HepG2 (cell line): Measurements from ENCODE around the gene C2orf92. TPM values are rescaled to one million over a fixed set of nuclear protein-coding genes. Genes with fewer than 3 reads are reported as not detected.
A peak's percentile ranks its signal among the peaks of the same experiment; 100 is the strongest.

Experiments
- ATAC-seq: fragments of 200-7000 bp; cut with Tn5 transposase; 3 replicates; pipeline ENCODE4 v1.9.1; 2020; ENCODE audit warnings: mild to moderate bottlenecking, moderate library complexity
- BruUV-seq: library from RNA; stranded (reverse); fragments of 400-500 nt; replicated peaks from 2 replicates; lab custom pipeline; 2021; lab: Mats Ljungman, UMichigan
- CTCF ChIA-PET: fragments of 300-600 bp; formaldehyde crosslinking; extraction: SDS; loops from one replicate; lab custom pipeline; 2021; ENCODE audit warnings: low total read pairs, inconsistent platforms, low intra/inter-chr PET ratio; lab: Yijun Ruan, JAX
- POLR2A ChIA-PET: fragments of 350-600 bp; sonication (Branson Sonifier 250); formaldehyde crosslinking; loops from one replicate; lab custom pipeline; 2020; ENCODE audit warnings: antibody characterized with exemption, inconsistent platforms; lab: Yijun Ruan, JAX
- DNase-seq: peaks from one replicate; pipeline ENCODE4 v3.0.0-alpha.2; 2015; ENCODE audit warnings: low spot score
- FAIRE-seq: peaks from 3 replicates; lab custom pipeline; 2011; peaks lifted over from hg19 to GRCh38; lab: Jason Lieb, UNC
- H2AFZ ChIP-seq: one replicate; pipeline ENCODE4 v1.6.1; 2011; ENCODE audit warnings: low read length, inconsistent platforms
- H3K27ac ChIP-seq: fragments of 300-600 bp; 3 replicates; pipeline ENCODE4 v1.8.0; 2011; ENCODE audit warnings: mixed run types, mild to moderate bottlenecking, mixed read lengths, low read length, inconsistent platforms; ENCODE audit not compliant: insufficient read depth; ENCODE audit errors: extremely low read length
- H3K27me3 ChIP-seq, 2 experiments: fragments of 200-600 bp in 1 of 2; 2 replicates in 1 of 2; 3 replicates in 1 of 2; pipeline versions ENCODE4 v1.6.0 to v1.8.0; 2011; ENCODE audit warnings: low read length in 2 of 2, mild to moderate bottlenecking in 2 of 2, moderate library complexity in 2 of 2, inconsistent platforms in 1 of 2; ENCODE audit not compliant: insufficient read depth in 2 of 2, control insufficient read depth in 1 of 2
- H3K36me3 ChIP-seq, 2 experiments: fragments of 200-600 bp in 1 of 2; replicated peaks in 1 of 2; 2 replicates in 1 of 2; 3 replicates in 1 of 2; pipeline versions ENCODE4 v1.5.1 to v1.8.0; 2011; ENCODE audit warnings: low read length in 2 of 2, inconsistent platforms in 1 of 2; ENCODE audit not compliant: insufficient read depth in 2 of 2, control insufficient read depth in 1 of 2
- H3K4me1 ChIP-seq: 2 replicates; pipeline ENCODE4 v1.5.1; 2012; ENCODE audit warnings: low read length, inconsistent platforms; ENCODE audit not compliant: insufficient read depth
- H3K4me2 ChIP-seq: 2 replicates; pipeline ENCODE4 v1.6.0; 2011; ENCODE audit warnings: low read depth, low read length, inconsistent platforms
- H3K4me3 ChIP-seq, 3 experiments: fragments of 200-600 bp in 1 of 3; sonication (generic), shearing (Covaris generic) in 1 of 3; replicated peaks in 1 of 3; 2 replicates each; pipeline ENCODE4 v1.5.1; 2011 to 2016; ENCODE audit warnings: low read length in 3 of 3, inconsistent platforms in 2 of 3, low read depth in 2 of 3, mild to moderate bottlenecking in 2 of 3, control low read depth in 1 of 3, mixed read lengths in 1 of 3; ENCODE audit not compliant: insufficient read depth in 1 of 3
- H3K79me2 ChIP-seq: one replicate; pipeline ENCODE4 v1.6.1; 2011; ENCODE audit warnings: low read length, inconsistent platforms; ENCODE audit not compliant: insufficient read depth
- H3K9ac ChIP-seq: 2 replicates; pipeline ENCODE4 v1.6.0; 2011; ENCODE audit warnings: mild to moderate bottlenecking, low read depth, low read length, inconsistent platforms; ENCODE audit not compliant: insufficient read depth
- H3K9me3 ChIP-seq: 2 replicates; pipeline ENCODE4 v1.5.1; 2012; ENCODE audit warnings: mild to moderate bottlenecking, low read length
- H4K20me1 ChIP-seq: 2 replicates; pipeline ENCODE4 v1.6.0; 2011; ENCODE audit warnings: inconsistent platforms, mild to moderate bottlenecking, low read length, moderate library complexity; ENCODE audit not compliant: insufficient read depth
- ATF5 ChIP-seq: sonication (generic); formaldehyde crosslinking; IDR thresholded peaks from 2 replicates; pipeline ENCODE4 v1.4.0; 2020; ENCODE audit warnings: mild to moderate bottlenecking, low read depth, missing genetic modification reagents
- FLYWCH1 ChIP-seq: sonication (generic); formaldehyde crosslinking; IDR thresholded peaks from 2 replicates; pipeline ENCODE4 v1.8.1; 2023; ENCODE audit warnings: mild to moderate bottlenecking, missing genetic modification reagents
- HNRNPH1 ChIP-seq: fragments of 200-400 bp; formaldehyde crosslinking; optimal IDR thresholded peaks from 2 replicates; pipeline ENCODE3; 2017; ENCODE audit warnings: mild to moderate bottlenecking, low read depth, low read length
- KDM2A ChIP-seq: sonication (generic); formaldehyde crosslinking; IDR thresholded peaks from 2 replicates; pipeline ENCODE4 v1.4.0; 2020; ENCODE audit warnings: low read depth, missing genetic modification reagents, borderline replicate concordance
- MAF1 ChIP-seq: sonication (generic); formaldehyde crosslinking; IDR thresholded peaks from 2 replicates; pipeline ENCODE4 v1.5.0; 2020; ENCODE audit warnings: missing genetic modification reagents, borderline replicate concordance
- MAZ ChIP-seq, 2 experiments: sonication (generic) in 1 of 2; formaldehyde crosslinking in 1 of 2; IDR thresholded peaks; 2 replicates each; pipeline versions ENCODE4 v1.5.0 to v1.6.1; 2012 to 2020; ENCODE audit warnings: low read depth in 2 of 2, mild to moderate bottlenecking in 2 of 2, borderline replicate concordance in 1 of 2, improper control_type of control experiment in 1 of 2, low read length in 1 of 2, missing genetic modification reagents in 1 of 2, moderate library complexity in 1 of 2
- PRMT3 ChIP-seq: sonication (generic); formaldehyde crosslinking; IDR thresholded peaks from 2 replicates; pipeline ENCODE4 v1.8.1; 2022; ENCODE audit warnings: low read depth, mild to moderate bottlenecking, moderate library complexity, missing genetic modification reagents, borderline replicate concordance
- RBM22 ChIP-seq: fragments of 200-400 bp; formaldehyde crosslinking; optimal IDR thresholded peaks from 2 replicates; pipeline ENCODE3; 2017; ENCODE audit warnings: mild to moderate bottlenecking, low read length, moderate library complexity
- SKI ChIP-seq: fragments of 450-650 bp; IDR thresholded peaks from one replicate; pipeline ENCODE4 v1.6.1; 2018; ENCODE audit warnings: mild to moderate bottlenecking; ENCODE audit not compliant: partially characterized antibody
- SMC3 ChIP-seq: IDR thresholded peaks from 2 replicates; pipeline ENCODE4 v1.6.1; 2011; ENCODE audit warnings: low read length, improper control_type of control experiment
- SRY ChIP-seq: sonication (generic); formaldehyde crosslinking; IDR thresholded peaks from 2 replicates; pipeline ENCODE4 v1.8.0; 2022; ENCODE audit warnings: mild to moderate bottlenecking, missing genetic modification reagents
- ZBTB42 ChIP-seq: sonication (generic); formaldehyde crosslinking; IDR thresholded peaks from 2 replicates; pipeline ENCODE4 v1.5.0; 2020; ENCODE audit warnings: mild to moderate bottlenecking, missing genetic modification reagents
- ZNF430 ChIP-seq: sonication (generic); formaldehyde crosslinking; IDR thresholded peaks from 2 replicates; pipeline ENCODE4 v1.9.0; 2021; ENCODE audit warnings: mild to moderate bottlenecking, missing genetic modification reagents
- ZNF678 ChIP-seq: sonication (generic); formaldehyde crosslinking; IDR thresholded peaks from 2 replicates; pipeline ENCODE4 v1.4.0; 2020; ENCODE audit warnings: mild to moderate bottlenecking, missing genetic modification reagents
- ZNF7 ChIP-seq: IDR thresholded peaks from 2 replicates; pipeline ENCODE4 v1.6.1; 2016; ENCODE audit warnings: missing biosample characterization, missing genetic modification reagents
- WGBS: methylation state at CpG from one replicate; pipeline ENCODE4 v1.1.6; 2017; ENCODE audit warnings: low lambda C conversion rate; 5-methylcytosine and 5-hydroxymethylcytosine counted together
- in situ Hi-C: cut with HindIII; loops from 2 replicates; pipeline ENCODE4 v1.10.0; 2017; ENCODE audit warnings: low pct_unique_long_range_greater_than_20kb; ENCODE audit not compliant: extremely low pct_ligation_motif_present
- intact Hi-C: fragments of 100-400 bp; cut with micrococcal nuclease; formaldehyde crosslinking; loops from one replicate; pipeline ENCODE4 v1.10.0; 2022; ENCODE audit not compliant: unreplicated experiment
- polyA plus RNA-seq, 8 experiments: library from polyadenylated mRNA; depleted of rRNA in 3 of 8; stranded (reverse) in 7 of 8; unstranded in 1 of 8; fragments of >200 nt; fragmentation: Illumina TruSeq in 4 of 8; extraction: Trizol in 4 of 8; gene quantifications; 2 replicates each; pipeline versions ENCODE4 v1.2.1 to v1.2.3, GENCODE V29; 2011 to 2016; ENCODE audit warnings: low read depth in 4 of 8, missing spikeins in 1 of 8, mixed read lengths in 1 of 8; ENCODE audit not compliant: insufficient read depth in 1 of 8
- total RNA-seq, 5 experiments: library from RNA; depleted of rRNA; stranded (reverse); fragments of >200 nt; fragmentation: Illumina TruSeq; extraction: Trizol; gene quantifications; 2 replicates each; pipeline ENCODE4 v1.2.3, GENCODE V29; 2016; ENCODE audit warnings: low read depth in 1 of 5

C2orf92 gene
- total and polyA plus RNA-seq, 2 of the 13 experiments (the other 11 are each of a cell fraction or from before 2014, with no cell fraction given) = 4.9 to 5.0 TPM

- ChIA-PET POLR2A (no interaction called here), CTCF (interaction anchor here (1.5 kb wide), 1 partner anchor 646 kb away, joined by 15 read pairs; no protein-coding TSS in a partner anchor)
- BruUV-seq = no TSS peak
- FAIRE-seq (no peak), ATAC-seq (peak; percentile 8), DNase-seq (no peak)
- 53% methylated on average over 16 of the region's 23 CpGs for WGBS
- Histone ChIP-seq H3K9me3 (no peaks in the 10 kb centered on the region), H2AFZ (no peak overlapping the region), H3K27ac (no peak overlapping the region), H3K79me2 (no peaks in the 10 kb centered on the region), H3K9ac (no peak overlapping the region), H4K20me1 (no peaks in the 10 kb centered on the region), H3K4me1 (peaks cover 31% of the 10 kb centered on the region), H3K36me3 (no peaks in the 10 kb centered on the region), H3K4me3 (no peak overlapping the region), H3K4me2 (no peak overlapping the region), H3K27me3 (peaks cover 2 to 27% of the 10 kb centered on the region in 2 experiments; a peak in 4 of 5 replicates)
- no peak for TF ChIP-seq PRMT3 (CRISPR knock-in tag)
- TF ChIP-seq HNRNPH1 = no peak
- no peak for TF ChIP-seq ZNF430
- peak; percentile 25; the same call in 1 of the 2 replicates for TF ChIP-seq KDM2A
- intact Hi-C loops = no loop called here
- in situ Hi-C loops = no loop called here
Measured at GRCh38 chr2:97739020-97739892, 69.7 kb downstream of the C2orf92 start.

GRCh38 chr2:97739893-97740245 is 70.4 kb downstream of the C2orf92 start:
- in situ Hi-C loops = loop anchor here (5.0 kb wide), 1 partner anchor 38 kb away; no protein-coding TSS in a partner anchor

More at GRCh38 chr2:97739893-97740245, 70.4 kb downstream of the C2orf92 start:
- peaks cover 2 to 27% of the 10 kb centered on the region in 2 experiments; a peak in 4 of 5 replicates for H3K27me3 ChIP-seq
- CTCF ChIA-PET = interaction anchor here (1.3 to 1.5 kb wide), 2 partner anchors 529 to 645 kb away, joined by 10 to 15 read pairs; no protein-coding TSS in a partner anchor
- DNase-seq (no peak), FAIRE-seq (no peak), ATAC-seq (peak; percentile 4; the same call in 2 of the 3 replicates)
- no peak overlapping the region for H3K27ac ChIP-seq
- H4K20me1 ChIP-seq = no peaks in the 10 kb centered on the region
- H3K9ac ChIP-seq = no peak overlapping the region
- no peak overlapping the region for H2AFZ ChIP-seq
- POLR2A ChIA-PET = no interaction called here
- no peaks in the 10 kb centered on the region for H3K36me3 ChIP-seq
- intact Hi-C loops = loop anchor here (1.0 kb wide), 2 partner anchors 529 to 645 kb away; no protein-coding TSS in a partner anchor
- no TSS peak for BruUV-seq
- peaks cover 35% of the 10 kb centered on the region for H3K4me1 ChIP-seq
- H3K9me3 ChIP-seq = no peaks in the 10 kb centered on the region
- WGBS = 30% methylated on average over 5 of the region's 5 CpGs
- H3K79me2 ChIP-seq = no peaks in the 10 kb centered on the region
- no peak overlapping the region for H3K4me3 ChIP-seq
- no peak for TF ChIP-seq FLYWCH1 (CRISPR knock-in tag)
- TF ChIP-seq MAF1 (CRISPR knock-in tag) = no peak
- TF ChIP-seq SRY (CRISPR knock-in tag) = no peak
- TF ChIP-seq ATF5 (CRISPR knock-in tag) = no peak
- TF ChIP-seq ZNF678 (CRISPR knock-in tag) = no peak
- no peak for TF ChIP-seq ZBTB42
- no peak for TF ChIP-seq RBM22
- TF ChIP-seq ZNF7 (CRISPR knock-in tag) = no peak
- no peak for TF ChIP-seq SMC3
- TF ChIP-seq MAZ (IDR thresholded peaks at IDR 0.05; ENCODE audit: borderline replicate concordance, low read depth, low read length) = no peak
- no peak for TF ChIP-seq MAZ (CRISPR knock-in tag; IDR thresholded peaks at IDR 0.05; ENCODE audit: low read depth)
- TF ChIP-seq SKI = no peak
- H3K4me2 ChIP-seq = no peak overlapping the region
